Measurements from ENCODE around the gene PIGS. TPM values are rescaled to one million over a fixed set of nuclear protein-coding genes. Genes with fewer than 3 reads are reported as not detected.

Gene PIGS
- total and polyA plus RNA-seq, 9 of the 15 experiments (the other 6 are each of a cell fraction or from before 2014, with no cell fraction given) = 47.5 to 138 (median 57.6) TPM

GRCh38 chr17:28514561-28515002 lies 56.7 kb downstream of the PIGS start:
- DNase-seq (ENCODE audit: extremely low read depth in 1 of 4, low spot score in 3 of 4) = peak in 2 of 4 experiments; percentile 38
- H3K9me3 ChIP-seq (replicated peaks; ENCODE audit: control insufficient read depth, insufficient read depth, low read depth, low read length) = no peaks in the 10 kb centered on the region; the same call in 1 of the 2 replicates
- H3K79me2 ChIP-seq (ENCODE audit: control insufficient read depth, insufficient read depth, low read length) = no peaks in the 10 kb centered on the region
- H4K20me1 ChIP-seq (replicated peaks; ENCODE audit: control insufficient read depth, insufficient read depth, low read length) = peaks cover 6% of the 10 kb centered on the region
- H3K4me2 ChIP-seq (ENCODE audit: insufficient read depth, low read length) = no peak overlapping the region
- POLR2A ChIA-PET = interaction anchor here (0.9 kb wide), 1 partner anchor 14 kb away, joined by 3 read pairs; no protein-coding TSS in a partner anchor
- H2AFZ ChIP-seq (ENCODE audit: low read depth, low read length) = no peak overlapping the region
- H3K9ac ChIP-seq (ENCODE audit: insufficient read depth in 1 of 2, low read depth in 2 of 2, low read length in 2 of 2) = peak overlapping the region in 1 of 2 experiments; percentile 68; a peak in 2 of 4 replicates
- BruUV-seq (replicated peaks) = no TSS peak
- intact Hi-C loops (cut with micrococcal nuclease) = loop anchor here (5.0 kb wide), 1 partner anchor 33 kb away; no protein-coding TSS in a partner anchor
- H3K9me1 ChIP-seq (ENCODE audit: control insufficient read depth, insufficient read depth, low read length) = no peaks in the 10 kb centered on the region
- no peaks in the 10 kb centered on the region for H3K36me3 ChIP-seq (ENCODE audit: control insufficient read depth, insufficient read depth, low read length)
- ATAC-seq = no peak
- peaks cover 2 to 43% of the 10 kb centered on the region in 2 experiments; a peak in 3 of 5 replicates for H3K27me3 ChIP-seq (ENCODE audit: control insufficient read depth in 2 of 2, insufficient read depth in 2 of 2, low read length in 2 of 2)
- CTCF ChIA-PET (ENCODE audit: low intra/inter-chr PET ratio) = no interaction called here
- no peak for FAIRE-seq
- H3K27ac ChIP-seq (ENCODE audit: extremely low read depth, low read depth, low read length) = no peak overlapping the region
- no peak overlapping the region for H3K4me3 ChIP-seq
- peaks cover 0 to 11% of the 10 kb centered on the region in 2 experiments; a peak in 2 of 5 replicates for H3K4me1 ChIP-seq (replicated peaks in 1 of 2; ENCODE audit: control insufficient read depth in 2 of 2, insufficient read depth in 2 of 2, low read length in 2 of 2)
- no peak for TF ChIP-seq KAT8 (IDR thresholded peaks at IDR 0.05; ENCODE audit: low read depth)
- TF ChIP-seq PBX2 (CRISPR knock-in tag; IDR thresholded peaks at IDR 0.05; ENCODE audit: low read depth) = no peak
- no peak for TF ChIP-seq PBX2 (tag; conservative IDR thresholded peaks at IDR 0.05; ENCODE audit: low read depth)
- no peak for TF ChIP-seq JUNB (CRISPR knock-in tag; conservative IDR thresholded peaks at IDR 0.05)
- no peak for TF ChIP-seq ZNF75A (CRISPR knock-in tag; IDR thresholded peaks at IDR 0.05)
- TF ChIP-seq CGGBP1 (CRISPR knock-in tag; IDR thresholded peaks at IDR 0.05) = no peak
- TF ChIP-seq TSC22D4 (tag; IDR thresholded peaks at IDR 0.05) = no peak
- in situ Hi-C loops (cut with MboI) = no loop called here
- WGBS (ENCODE audit: insufficient coverage, low coverage, missing lambda C conversion rate) = under 1% methylated on average over 15 of the region's 16 CpGs
